C4-2B (cell line): Measurements from ENCODE around the gene TIGD1.

Experiments
- CTCF ChIP-seq: fragments of 450-650 bp; conservative IDR thresholded peaks from 2 replicates; pipeline ENCODE4 v1.5.1; 2017; ENCODE audit warnings: mild to moderate bottlenecking
- ZFX ChIP-seq: fragments of 450-650 bp; IDR thresholded peaks from 2 replicates; pipeline ENCODE4 v1.6.1; 2017

- TF ChIP-seq CTCF, result no peak
- no peak for TF ChIP-seq ZFX
These were observed 43.6 kb downstream of the TIGD1 start for GRCh38 chr2:232506709-232507108.
